PC-9 (cell line): ENCODE data around the gene PROSER2.

Experiments used
- CTCF ChIP-seq: fragments of 200-600 bp; sonication (generic); conservative IDR thresholded peaks from 2 replicates; pipeline ENCODE4 v1.6.1; 2017; ENCODE audit warnings: mixed run types, antibody characterized with exemption, mild to moderate bottlenecking, moderate library complexity
- EZH2 ChIP-seq: fragments of 200-600 bp; sonication (generic); IDR thresholded peaks from 2 replicates; pipeline ENCODE4 v1.8.0; 2017; ENCODE audit warnings: antibody characterized with exemption, low read depth

GRCh38 chr10:11810313-11810766 is 12.8 kb upstream of the PROSER2 start:
- TF ChIP-seq CTCF (no peak), EZH2 (no peak)
